SK-N-SH (cell line): ENCODE measurements around the gene RNASET2.

Experiments
- EP300 ChIP-seq, 2 experiments: IDR thresholded peaks; 2 replicates each; pipeline versions ENCODE4 v1.4.0 to v1.6.1; 2012; ENCODE audit warnings: borderline replicate concordance in 1 of 2, low read depth in 1 of 2, low read length in 1 of 2
- JUND ChIP-seq: IDR thresholded peaks from 2 replicates; pipeline ENCODE4 v1.4.0; 2012
- MXI1 ChIP-seq: IDR thresholded peaks from 2 replicates; pipeline ENCODE4 v1.6.1; 2012; ENCODE audit warnings: mild to moderate bottlenecking, low read depth, low read length, improper control_type of control experiment
- POLR2AphosphoS5 ChIP-seq: IDR thresholded peaks from 2 replicates; pipeline ENCODE4 v1.6.1; 2012; ENCODE audit warnings: low read depth, low read length
- RAD21 ChIP-seq: IDR thresholded peaks from 2 replicates; pipeline ENCODE4 v1.6.1; 2012; ENCODE audit warnings: mild to moderate bottlenecking, low read length
- RXRA ChIP-seq: IDR thresholded peaks from 2 replicates; pipeline ENCODE4 v1.4.0; 2012; ENCODE audit warnings: low read depth, mild to moderate bottlenecking, borderline replicate concordance
- TAF1 ChIP-seq: IDR thresholded peaks from 2 replicates; pipeline ENCODE4 v1.6.1; 2012; ENCODE audit warnings: low read depth, mild to moderate bottlenecking, low read length, moderate library complexity, borderline replicate concordance
- TCF12 ChIP-seq: IDR thresholded peaks from 2 replicates; pipeline ENCODE4 v1.4.0; 2012
- YY1 ChIP-seq: IDR thresholded peaks from 2 replicates; pipeline ENCODE4 v1.4.0; 2012; ENCODE audit warnings: low read depth, mild to moderate bottlenecking
- TF ChIP-seq, protein P1 (sequence below): fragments of 150-350 bp; IDR thresholded peaks from 2 replicates; pipeline ENCODE4 v1.6.1; 2016; ENCODE audit warnings: mild to moderate bottlenecking, low read depth, low read length
- TF ChIP-seq, protein P2 (sequence below): fragments of 200-600 bp; sonication (generic); IDR thresholded peaks from 2 replicates; pipeline ENCODE4 v1.6.1; 2017; ENCODE audit warnings: antibody characterized with exemption, mild to moderate bottlenecking, moderate library complexity
- TF ChIP-seq, protein P3 (sequence below): IDR thresholded peaks from 2 replicates; pipeline ENCODE4 v1.4.0; 2012; ENCODE audit warnings: low read depth, borderline replicate concordance
- TF ChIP-seq, protein P4 (sequence below): IDR thresholded peaks from 2 replicates; pipeline ENCODE4; 2012
- TF ChIP-seq, protein P5 (sequence below): IDR thresholded peaks from 2 replicates; pipeline ENCODE4 v1.6.1; 2012; ENCODE audit warnings: mild to moderate bottlenecking, low read depth, low read length, moderate library complexity

DNA sequence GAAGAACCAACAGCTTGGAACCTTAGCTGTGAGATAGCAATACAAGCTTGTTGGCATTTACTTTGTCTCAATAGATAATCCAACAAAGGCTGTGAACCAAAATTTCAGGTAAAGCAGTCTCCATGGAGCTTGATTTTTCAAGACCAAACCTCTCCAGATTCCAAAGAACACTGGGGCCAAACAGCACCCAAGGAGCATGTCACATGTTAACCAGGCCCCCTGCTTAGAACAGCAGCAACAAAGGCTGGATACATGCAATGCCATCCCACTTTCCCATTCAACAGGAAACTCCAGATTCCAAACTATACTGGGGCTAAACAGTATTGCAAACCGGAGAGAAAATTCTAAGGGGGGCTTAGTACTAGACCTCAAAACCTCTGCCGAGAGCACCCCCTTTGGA is 15.8 kb upstream of the RNASET2 start:
- TF ChIP-seq, protein P1, sequence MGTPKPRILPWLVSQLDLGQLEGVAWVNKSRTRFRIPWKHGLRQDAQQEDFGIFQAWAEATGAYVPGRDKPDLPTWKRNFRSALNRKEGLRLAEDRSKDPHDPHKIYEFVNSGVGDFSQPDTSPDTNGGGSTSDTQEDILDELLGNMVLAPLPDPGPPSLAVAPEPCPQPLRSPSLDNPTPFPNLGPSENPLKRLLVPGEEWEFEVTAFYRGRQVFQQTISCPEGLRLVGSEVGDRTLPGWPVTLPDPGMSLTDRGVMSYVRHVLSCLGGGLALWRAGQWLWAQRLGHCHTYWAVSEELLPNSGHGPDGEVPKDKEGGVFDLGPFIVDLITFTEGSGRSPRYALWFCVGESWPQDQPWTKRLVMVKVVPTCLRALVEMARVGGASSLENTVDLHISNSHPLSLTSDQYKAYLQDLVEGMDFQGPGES: no peak
- TF ChIP-seq EP300 (IDR thresholded peaks at IDR 0.05; ENCODE audit: borderline replicate concordance in 1 of 2, low read depth in 1 of 2, low read length in 1 of 2) (no peak), POLR2AphosphoS5 (no peak), TCF12 (no peak), TAF1 (no peak), YY1 (no peak), RAD21 (no peak), JUND (no peak), RXRA (no peak), MXI1 (no peak)
- TF ChIP-seq, protein P2, sequence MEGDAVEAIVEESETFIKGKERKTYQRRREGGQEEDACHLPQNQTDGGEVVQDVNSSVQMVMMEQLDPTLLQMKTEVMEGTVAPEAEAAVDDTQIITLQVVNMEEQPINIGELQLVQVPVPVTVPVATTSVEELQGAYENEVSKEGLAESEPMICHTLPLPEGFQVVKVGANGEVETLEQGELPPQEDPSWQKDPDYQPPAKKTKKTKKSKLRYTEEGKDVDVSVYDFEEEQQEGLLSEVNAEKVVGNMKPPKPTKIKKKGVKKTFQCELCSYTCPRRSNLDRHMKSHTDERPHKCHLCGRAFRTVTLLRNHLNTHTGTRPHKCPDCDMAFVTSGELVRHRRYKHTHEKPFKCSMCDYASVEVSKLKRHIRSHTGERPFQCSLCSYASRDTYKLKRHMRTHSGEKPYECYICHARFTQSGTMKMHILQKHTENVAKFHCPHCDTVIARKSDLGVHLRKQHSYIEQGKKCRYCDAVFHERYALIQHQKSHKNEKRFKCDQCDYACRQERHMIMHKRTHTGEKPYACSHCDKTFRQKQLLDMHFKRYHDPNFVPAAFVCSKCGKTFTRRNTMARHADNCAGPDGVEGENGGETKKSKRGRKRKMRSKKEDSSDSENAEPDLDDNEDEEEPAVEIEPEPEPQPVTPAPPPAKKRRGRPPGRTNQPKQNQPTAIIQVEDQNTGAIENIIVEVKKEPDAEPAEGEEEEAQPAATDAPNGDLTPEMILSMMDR: no peak
- TF ChIP-seq, protein P3, sequence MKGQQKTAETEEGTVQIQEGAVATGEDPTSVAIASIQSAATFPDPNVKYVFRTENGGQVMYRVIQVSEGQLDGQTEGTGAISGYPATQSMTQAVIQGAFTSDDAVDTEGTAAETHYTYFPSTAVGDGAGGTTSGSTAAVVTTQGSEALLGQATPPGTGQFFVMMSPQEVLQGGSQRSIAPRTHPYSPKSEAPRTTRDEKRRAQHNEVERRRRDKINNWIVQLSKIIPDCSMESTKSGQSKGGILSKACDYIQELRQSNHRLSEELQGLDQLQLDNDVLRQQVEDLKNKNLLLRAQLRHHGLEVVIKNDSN: no peak
- TF ChIP-seq, protein P4, sequence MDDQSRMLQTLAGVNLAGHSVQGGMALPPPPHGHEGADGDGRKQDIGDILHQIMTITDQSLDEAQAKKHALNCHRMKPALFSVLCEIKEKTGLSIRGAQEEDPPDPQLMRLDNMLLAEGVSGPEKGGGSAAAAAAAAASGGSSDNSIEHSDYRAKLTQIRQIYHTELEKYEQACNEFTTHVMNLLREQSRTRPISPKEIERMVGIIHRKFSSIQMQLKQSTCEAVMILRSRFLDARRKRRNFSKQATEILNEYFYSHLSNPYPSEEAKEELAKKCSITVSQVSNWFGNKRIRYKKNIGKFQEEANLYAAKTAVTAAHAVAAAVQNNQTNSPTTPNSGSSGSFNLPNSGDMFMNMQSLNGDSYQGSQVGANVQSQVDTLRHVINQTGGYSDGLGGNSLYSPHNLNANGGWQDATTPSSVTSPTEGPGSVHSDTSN: no peak
- TF ChIP-seq, protein P5, sequence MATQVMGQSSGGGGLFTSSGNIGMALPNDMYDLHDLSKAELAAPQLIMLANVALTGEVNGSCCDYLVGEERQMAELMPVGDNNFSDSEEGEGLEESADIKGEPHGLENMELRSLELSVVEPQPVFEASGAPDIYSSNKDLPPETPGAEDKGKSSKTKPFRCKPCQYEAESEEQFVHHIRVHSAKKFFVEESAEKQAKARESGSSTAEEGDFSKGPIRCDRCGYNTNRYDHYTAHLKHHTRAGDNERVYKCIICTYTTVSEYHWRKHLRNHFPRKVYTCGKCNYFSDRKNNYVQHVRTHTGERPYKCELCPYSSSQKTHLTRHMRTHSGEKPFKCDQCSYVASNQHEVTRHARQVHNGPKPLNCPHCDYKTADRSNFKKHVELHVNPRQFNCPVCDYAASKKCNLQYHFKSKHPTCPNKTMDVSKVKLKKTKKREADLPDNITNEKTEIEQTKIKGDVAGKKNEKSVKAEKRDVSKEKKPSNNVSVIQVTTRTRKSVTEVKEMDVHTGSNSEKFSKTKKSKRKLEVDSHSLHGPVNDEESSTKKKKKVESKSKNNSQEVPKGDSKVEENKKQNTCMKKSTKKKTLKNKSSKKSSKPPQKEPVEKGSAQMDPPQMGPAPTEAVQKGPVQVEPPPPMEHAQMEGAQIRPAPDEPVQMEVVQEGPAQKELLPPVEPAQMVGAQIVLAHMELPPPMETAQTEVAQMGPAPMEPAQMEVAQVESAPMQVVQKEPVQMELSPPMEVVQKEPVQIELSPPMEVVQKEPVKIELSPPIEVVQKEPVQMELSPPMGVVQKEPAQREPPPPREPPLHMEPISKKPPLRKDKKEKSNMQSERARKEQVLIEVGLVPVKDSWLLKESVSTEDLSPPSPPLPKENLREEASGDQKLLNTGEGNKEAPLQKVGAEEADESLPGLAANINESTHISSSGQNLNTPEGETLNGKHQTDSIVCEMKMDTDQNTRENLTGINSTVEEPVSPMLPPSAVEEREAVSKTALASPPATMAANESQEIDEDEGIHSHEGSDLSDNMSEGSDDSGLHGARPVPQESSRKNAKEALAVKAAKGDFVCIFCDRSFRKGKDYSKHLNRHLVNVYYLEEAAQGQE: no peak
